HG02981 (cell line): Measurements from ENCODE around the gene SHMT1.

Experiments
- ATAC-seq: cut with Tn5 transposase; IDR thresholded peaks from one replicate; pipeline ENCODE4 v1.9.1; 2021; ENCODE audit warnings: mild to moderate bottlenecking, moderate library complexity; ENCODE audit not compliant: unreplicated experiment

Gene SHMT1

DNA sequence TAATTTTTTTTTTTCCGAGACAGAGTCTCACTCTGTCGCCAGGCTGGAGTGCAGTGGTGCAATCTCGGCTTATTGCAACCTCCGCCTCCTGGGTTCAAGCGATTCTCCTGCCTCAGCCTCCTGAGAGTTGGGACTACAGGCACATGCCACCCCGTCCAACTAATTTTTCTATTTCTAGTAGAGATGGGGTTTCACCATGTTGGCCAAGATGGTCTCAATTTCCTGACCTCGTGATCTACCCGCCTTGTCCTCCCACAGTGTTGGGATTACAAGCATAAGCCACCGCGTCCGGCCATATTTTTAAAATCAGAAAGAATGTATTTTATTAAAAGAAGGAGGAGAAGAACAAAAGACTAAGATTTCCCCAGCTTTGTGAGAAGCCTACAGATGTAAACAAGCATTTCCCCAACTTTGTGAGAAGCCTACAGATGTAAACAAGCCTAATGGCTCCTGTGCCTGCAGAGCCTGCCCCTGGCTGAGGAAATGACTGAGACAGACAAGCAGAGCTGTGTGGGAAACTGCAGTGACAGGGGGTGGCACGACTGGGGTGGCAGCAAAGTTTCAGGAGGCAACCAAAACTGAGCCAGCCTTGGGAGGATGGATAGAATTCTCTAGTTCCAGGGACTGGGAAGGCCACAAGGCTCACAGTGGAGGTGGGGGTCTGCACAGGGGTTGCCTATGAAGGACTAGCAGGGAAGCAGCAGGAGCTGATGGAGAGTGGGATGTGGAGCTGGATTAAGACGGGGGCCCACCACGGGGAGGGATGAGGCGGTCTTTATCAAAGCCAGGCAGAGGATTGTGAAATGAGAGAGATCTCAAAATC, 71.4 kb downstream of the SHMT1 start:
- no peak for ATAC-seq

DNA sequence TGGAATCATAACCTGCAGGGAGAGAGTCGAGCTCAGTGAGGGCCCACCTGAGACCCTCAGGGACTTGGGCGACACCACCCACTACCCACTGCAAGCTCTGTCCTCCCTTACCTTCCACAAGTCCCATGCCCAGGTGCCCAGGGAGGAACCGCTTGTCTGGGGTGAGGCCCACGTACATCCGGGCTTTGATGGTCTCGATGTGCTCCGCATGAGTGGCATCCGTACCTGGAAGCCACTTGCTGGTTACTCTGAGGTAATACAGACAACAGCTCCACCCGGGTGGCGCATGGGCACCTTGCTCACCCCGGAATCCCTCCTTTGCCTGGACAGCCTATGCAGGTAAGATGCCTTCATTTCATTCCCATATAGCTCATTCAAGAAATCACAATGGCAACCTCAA, 78.1 kb downstream of the SHMT1 start:
- ATAC-seq = no peak

DNA sequence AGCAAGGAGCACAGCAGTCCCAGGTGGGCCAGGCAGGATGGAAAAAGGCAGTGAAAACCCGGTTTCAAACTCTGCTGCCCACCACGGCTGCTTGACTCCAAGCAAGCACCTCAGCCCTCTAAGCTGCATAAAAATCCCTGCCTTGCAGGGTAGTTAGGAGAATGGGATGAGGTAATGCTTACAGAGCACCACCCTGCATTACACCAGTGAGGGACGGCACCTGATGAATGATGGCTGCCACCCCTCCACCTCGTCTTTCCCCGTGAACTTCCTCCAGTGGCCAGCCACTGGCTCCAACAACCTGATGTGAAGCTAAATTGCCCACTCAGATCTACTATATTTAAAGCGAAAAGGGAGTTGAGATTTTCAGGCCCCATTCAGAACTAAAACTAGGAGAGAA, 81.6 kb downstream of the SHMT1 start:
- ATAC-seq = no peak

DNA sequence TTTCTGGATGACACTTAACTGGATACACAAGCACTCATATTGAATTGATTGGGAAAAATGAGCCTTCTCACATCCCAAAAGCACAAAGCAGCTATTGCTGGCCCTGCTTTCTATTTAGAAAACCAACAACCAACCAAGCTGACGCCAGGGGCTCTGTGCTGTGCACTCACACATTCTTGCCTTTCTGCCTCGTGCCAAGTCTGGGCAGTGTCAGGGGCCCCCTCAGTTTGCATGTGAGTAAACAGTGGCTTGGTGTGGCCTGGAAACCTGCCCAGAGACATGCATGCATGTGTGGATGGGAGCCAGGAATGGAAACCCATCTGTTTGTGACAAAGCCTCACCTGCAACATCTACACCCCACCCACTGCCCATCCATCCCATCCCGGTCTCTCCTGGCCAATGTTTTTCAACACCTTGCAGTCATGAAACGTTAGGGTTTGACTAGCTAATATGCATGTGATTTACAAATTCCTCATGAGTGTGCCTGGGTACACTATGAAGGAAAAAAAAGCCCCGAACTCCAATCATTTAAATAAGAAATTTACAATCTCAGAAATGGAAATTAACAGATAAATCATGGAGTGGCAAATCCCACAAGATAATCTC, 82.5 kb downstream of the SHMT1 start:
- no peak for ATAC-seq

DNA sequence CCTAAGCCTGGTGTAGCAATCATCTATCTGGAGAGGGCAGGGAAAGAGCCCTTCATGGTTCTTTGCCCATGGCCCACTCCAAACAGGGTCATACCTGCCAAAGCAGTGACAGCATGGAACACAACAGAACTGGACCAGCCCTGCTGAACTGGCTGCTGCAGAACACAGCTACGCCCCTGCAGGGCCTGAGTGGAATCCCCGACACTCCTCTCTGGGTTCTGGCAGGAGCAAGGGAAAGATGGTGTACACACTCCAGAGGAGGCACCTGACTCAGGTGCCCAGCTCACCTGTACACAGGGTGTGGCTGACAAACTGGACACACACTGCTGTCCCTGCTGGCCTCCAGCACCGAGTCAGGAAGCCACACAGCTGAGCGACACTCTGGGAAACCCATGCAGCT, 83.1 kb downstream of the SHMT1 start:
- no peak for ATAC-seq

DNA sequence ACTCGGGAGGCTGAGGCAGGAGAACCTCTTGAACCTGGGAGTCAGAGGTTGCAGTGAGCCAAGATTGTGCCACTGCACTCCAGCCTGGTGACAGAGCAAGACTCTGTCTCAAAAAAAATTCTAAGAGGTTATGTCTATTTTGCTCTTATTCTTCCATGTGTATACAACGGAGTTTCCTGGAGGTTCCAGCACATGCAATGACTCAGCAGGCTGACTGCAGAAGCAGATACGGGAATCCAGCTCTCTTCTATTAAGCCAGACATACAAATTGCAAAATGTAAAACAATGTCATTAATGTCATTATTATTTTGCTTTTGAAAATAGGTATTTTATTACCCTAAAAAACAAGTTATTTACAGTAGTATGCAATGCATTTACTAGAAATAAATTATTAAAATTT, 84.5 kb downstream of the SHMT1 start:
- ATAC-seq = no peak
